A172 (cell line): Measurements from ENCODE around the gene SH2D7. TPM values are rescaled to one million over a fixed set of nuclear protein-coding genes. Genes with fewer than 3 reads are reported as not detected.

Experiments
- DNase-seq: peaks from one replicate; pipeline ENCODE4 v3.0.0-alpha.2; 2015; ENCODE audit warnings: low spot score
- total RNA-seq: library from RNA; depleted of rRNA; stranded (reverse); fragments of >200 nt; shearing (Covaris generic); gene quantifications from 2 replicates; pipeline ENCODE4 v1.2.3, GENCODE V29; 2014; rRNA removed

SH2D7 gene
- total RNA-seq: not detected in 2 replicates

DNA sequence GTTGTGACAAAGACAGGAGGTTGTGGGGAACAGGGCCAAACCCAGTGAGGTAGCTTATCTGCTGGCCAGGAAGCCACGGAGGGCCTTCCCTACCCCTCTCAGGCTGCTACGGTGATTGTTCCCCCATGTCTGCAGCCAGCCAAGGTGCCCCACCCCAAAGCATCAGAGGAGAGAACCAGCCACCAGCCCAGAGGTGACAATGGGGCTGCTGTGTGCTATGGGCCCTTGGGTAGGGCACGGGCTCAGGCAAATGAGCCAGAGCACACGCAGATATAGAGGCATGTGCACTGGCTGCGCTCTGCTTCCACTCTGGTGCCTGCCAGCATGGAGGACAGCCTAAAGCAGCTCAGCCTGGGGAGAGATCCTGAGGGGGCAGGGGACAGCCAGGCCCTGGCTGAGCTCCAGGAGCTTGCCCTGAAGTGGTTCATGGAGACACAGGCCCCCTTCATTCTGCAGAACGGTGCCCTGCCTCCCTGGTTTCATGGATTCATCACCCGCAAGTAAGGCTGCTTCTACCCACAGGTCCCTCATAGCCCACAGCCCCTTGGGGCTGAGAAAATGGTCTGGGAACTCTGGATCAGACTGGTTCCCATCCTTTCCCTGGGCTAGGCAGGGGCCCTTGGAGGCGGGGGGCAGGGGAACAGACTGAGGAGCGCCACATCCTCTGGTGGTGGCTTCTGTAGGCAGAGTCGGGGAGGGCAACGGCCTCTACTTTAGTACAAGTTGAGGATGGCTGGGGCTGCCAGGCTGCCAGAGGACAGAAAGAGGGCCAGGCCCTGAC, at the start of gene SH2D7:
Gene SH2D7, plus strand, starts transcription at position 301 of the 781 bp plus-strand sequence. Its CDS starts 24 bp downstream, at position 325.
- DNase-seq: no peak

DNA sequence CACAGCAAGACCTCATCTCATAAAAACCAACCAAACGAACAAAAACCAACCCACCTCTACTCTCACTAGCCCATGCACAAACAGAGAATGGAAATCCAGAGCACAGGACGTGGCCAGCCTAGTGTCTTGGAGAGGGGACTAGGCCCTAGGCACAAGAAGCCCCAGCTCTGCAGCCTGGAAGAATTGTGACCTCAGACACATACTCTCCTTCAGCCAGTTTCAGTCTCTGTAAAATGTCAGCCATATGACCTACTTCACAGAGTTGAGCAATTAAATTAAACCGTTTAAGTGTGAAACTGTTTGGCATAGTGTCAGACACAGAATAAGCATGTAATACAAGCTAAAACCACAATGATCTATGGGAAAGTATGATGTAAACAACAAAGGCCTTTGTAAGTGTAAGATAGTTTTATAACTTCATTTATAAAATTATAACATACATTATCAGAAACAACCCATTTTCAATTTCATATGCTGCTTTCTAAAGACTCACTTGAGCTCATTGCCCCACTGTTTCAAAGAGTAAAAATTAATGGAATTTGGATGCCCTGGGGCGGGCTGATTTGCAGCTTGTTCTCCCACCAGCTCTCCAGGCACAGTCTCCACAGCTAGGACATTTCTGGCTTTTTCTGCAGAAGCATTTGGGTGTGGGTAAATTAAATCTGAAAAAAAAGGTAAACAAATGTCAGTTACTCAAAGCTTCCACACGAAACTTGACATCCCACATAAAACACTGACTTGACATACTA, 47.8 kb upstream of the SH2D7 start:
- DNase-seq: no peak

DNA sequence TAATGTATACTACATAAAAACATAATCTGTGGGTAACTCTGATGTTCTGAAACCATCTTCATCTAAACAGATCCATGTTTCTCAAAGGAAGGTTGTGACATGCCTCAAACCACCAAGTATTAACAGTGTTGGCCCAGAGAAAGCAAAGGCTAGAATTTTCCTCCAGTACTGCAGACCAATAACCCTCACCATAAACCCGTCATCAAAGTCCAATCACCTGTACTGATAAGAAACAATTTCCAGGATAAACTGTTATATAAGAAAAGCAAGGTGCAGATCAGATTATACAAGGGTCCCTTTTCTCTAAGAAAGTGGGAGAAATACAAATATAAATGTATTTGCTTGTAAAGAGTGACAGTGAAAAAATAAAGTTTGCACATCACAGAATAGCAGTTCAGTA, 47.2 kb upstream of the SH2D7 start:
- DNase-seq: no peak

- DNase-seq: no peak
These were observed 45.5 kb upstream of the SH2D7 start for GRCh38 chr15:78046796-78047341.

DNA sequence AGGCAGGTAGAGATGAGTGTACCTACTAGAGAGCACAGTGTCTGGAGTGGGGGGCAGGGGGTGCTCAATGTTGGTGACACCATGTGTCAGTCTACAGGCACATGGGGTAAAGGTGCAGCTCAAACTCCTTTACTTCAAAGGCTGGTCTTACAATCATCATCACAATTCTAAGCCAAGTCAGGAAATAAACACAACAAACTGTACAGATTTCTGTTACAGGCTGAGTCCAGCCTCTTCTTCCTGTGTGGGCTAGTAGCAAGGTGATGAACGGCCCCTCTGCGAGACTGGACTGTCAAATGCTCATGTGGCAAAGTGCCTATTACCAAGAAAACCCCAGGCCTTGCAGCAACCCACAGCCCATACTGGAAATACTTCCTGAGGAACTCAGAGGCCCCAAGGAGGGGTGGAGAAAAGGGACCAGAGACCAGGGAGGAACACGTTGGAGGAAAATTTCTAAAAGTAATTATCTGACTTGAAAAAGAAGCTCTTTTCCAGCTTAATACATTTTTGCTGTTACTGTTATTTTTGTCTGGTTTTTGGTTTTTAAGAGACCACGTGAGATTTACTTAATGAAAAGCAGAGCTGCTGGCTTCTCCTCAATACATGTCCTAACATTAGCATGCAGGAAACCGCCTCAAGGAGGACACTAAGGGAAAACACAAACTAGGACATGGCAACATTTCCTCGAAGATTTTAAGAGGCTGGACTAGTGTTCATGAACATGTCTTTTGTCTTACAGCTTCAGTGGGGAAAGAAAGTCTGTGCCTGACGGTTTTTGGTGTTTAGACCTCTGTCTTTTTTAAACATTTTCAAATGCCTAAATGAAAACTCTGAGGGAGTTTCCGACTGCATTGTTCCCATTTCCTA, 44.4 kb upstream of the SH2D7 start:
- peak; percentile 29 for DNase-seq

DNA sequence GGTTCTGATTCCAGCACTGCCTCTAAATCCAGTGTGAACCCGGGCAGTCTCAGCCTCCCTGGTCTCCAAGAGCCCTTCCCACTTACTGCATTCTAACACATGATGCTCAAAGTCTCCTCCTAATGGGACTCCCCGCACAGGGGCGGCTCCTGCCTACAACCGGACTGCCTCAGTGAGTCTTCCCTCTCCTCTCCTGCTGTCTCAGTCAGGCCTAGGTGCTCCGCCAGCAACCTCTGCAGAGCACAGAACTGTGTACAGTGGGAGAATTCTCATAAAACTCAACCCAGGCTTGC, 43.8 kb upstream of the SH2D7 start:
- DNase-seq: no peak

DNA sequence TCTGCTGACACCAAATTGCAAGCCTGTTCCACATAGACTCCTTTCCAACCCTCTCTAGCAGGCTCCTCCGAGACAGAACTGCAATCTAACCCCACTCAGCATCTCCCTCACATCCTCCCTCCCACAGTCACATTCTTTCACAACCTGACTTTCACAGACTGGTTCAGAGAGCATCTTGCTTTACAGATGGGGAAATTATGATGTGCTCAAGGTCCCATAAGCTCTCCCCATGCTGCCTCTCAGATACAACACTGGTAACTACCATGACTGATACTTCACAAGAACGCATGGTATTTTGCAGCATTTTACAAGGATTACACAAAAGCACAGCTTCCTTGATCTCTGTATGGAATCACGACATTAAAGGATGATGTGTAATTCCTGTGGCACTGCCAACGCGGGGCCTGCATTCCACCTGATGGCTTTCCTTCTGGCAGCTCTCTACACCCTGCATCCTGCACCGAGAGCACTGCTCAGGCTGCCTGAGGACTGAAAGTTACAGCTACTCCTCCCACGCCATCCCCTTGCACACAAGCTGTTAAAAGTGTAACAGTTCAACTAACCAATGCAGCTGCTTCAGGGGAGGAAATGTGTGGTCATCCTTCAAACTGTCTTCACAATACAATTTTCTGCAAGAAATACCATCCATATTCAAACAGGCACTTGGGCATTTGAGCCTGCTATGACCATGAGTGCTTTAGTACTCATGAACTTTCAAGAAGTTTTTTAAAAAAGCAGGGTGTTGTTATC, 42.5 kb upstream of the SH2D7 start:
- peak; percentile 85 for DNase-seq

- DNase-seq: no peak
These were observed 41.9 kb upstream of the SH2D7 start for GRCh38 chr15:78050441-78050809.

DNA sequence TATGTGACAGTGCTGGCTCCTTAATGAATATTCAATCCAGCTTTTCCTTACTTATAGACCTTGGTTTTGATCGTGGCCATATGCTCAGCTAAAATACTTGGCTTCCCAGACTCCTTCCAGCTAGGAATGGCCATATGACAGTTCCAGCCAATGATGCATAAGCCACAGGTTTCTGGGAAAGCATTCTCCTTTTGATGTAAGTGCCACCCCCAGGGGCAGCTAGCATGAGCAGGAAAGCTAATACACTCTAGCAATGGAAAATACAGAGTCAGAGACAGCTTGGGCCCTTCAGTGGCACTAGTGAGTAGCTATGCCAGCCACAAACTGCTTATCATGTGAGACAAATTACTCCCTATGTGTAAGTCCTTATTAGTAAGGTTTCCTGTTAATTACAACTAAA, 41.5 kb upstream of the SH2D7 start:
- no peak for DNase-seq

- DNase-seq: no peak
These were observed 40.8 kb upstream of the SH2D7 start for GRCh38 chr15:78051596-78051995.

DNA sequence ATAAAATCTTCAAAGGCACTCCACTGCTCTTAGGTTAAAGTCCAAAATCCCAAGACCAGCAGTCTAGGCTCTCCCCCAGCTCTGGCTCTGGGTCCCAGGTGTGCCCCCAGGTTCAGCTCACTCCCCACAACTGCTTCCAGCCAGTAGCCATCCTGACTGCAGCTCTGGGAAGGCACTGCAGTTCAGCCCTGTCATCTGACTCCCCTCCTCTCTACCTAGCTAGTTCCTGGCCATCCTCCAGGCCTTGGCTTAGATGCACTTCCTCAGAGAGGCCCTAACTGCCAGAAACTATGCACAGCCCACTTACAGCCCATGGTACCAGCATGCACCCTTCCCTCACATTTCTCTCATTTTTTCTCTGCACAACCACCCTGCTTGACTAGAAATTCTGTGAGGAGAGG, 40.4 kb upstream of the SH2D7 start:
- no peak for DNase-seq

DNA sequence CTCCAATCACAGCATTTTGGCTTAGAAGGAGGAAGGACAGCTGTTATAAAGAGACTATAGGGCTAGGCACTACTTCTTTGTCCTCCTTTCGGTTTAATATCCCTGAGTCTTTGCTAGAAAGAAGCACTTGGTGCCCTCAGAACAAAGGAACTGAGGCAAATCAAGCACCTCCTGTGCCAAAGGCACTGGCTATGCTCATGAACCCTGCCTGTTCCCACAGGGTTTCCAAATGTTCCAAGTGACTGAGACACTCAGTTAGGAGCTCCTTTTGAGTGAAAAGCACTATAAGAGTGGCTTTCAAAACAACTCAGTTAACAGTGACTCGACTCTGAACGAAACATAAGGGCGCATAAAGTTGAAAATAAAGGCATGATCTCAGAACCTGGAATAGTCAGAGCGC, 39.8 kb upstream of the SH2D7 start:
- DNase-seq: no peak

- no peak for DNase-seq
These were observed 37.8 kb upstream of the SH2D7 start for GRCh38 chr15:78054518-78054917.

GRCh38 chr15:78054966-78055365, 37.4 kb upstream of the SH2D7 start:
- DNase-seq: no peak

GRCh38 chr15:78055919-78056713, 36.2 kb upstream of the SH2D7 start:
- DNase-seq: no peak

GRCh38 chr15:78056714-78057269, 35.6 kb upstream of the SH2D7 start:
- no peak for DNase-seq

GRCh38 chr15:78057803-78058202, 34.6 kb upstream of the SH2D7 start:
- DNase-seq: no peak

GRCh38 chr15:78058401-78058935, 33.9 kb upstream of the SH2D7 start:
- no peak for DNase-seq

DNA sequence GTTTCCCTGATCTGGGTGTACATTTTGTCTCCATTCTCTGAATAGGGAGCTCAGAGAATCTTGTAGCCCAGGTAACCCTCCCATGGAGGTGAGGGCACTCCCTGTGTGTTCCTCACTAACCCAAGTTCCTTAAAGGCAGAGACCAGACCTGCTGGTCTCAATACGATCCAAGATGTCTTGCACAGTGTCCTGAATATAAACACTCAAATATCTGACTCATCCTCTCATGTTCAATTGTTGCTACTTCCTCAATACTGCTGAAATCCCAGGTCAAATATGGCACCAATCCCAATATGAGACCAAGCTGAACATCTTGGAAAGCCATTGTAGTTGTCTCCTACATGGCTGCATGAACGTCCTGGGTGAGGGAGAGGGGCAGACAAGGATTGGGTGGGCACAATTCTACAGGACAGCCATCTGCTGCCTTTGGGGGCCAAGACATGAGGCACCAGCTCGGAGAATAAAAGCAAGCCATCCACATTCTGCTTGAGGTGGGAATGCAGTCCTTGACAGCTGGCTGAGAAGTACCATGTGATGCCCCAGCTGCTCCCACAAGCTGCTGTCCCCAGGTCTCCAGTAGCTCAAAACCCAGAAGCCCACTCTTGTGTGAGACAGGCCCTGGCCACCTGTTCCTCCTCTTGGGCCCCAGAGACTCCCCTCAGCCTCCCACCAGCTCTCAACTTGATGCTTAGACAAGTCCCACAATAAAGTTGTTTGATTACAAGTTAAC, 33.1 kb upstream of the SH2D7 start:
- no peak for DNase-seq
